Esophagus muscularis mucosa (tissue), 4 donors: Measurements from ENCODE around the gene ACIN1. TPM values are rescaled to one million over a fixed set of nuclear protein-coding genes. Genes with fewer than 3 reads are reported as not detected.
"Not testable (repeated sequence)": the region's sequence is repeated elsewhere in the genome, so short reads cannot be mapped to it uniquely, and the experiment has no call there.

ENCODE experiments used
- DNase-seq: peaks from one replicate; pipeline ENCODE4 v3.0.0-alpha.2; 2017; ENCODE audit errors: extremely low spot score
- H3K27ac ChIP-seq, 4 donors: fragments of 200-600 bp; sonication (generic); replicated peaks in 1 of 4; 1 replicate in 3 of 4; 2 replicates in 1 of 4; pipeline ENCODE4 v1.5.1; 2016 to 2019; ENCODE audit warnings: mild to moderate bottlenecking in 1 of 4
- H3K27me3 ChIP-seq, 4 donors: fragments of 200-600 bp; sonication (generic); one replicate each; pipeline versions ENCODE4 v1.5.1 to v1.6.0; 2016 to 2019
- H3K36me3 ChIP-seq, 4 donors: fragments of 200-600 bp; sonication (generic); one replicate each; pipeline ENCODE4 v1.5.1; 2016 to 2019
- H3K4me1 ChIP-seq, 4 donors: fragments of 200-600 bp; sonication (generic); one replicate each; pipeline ENCODE4 v1.5.1; 2016 to 2019
- H3K4me3 ChIP-seq, 4 donors: fragments of 200-600 bp; sonication (generic); 1 replicate in 2 of 4; 2 replicates in 2 of 4; pipeline ENCODE4 v1.5.1; 2016 to 2019; ENCODE audit warnings: mild to moderate bottlenecking in 4 of 4, moderate library complexity in 1 of 4
- H3K9me3 ChIP-seq, 4 donors: fragments of 200-600 bp; sonication (generic); 1 replicate in 3 of 4; 2 replicates in 1 of 4; pipeline ENCODE4 v1.5.1; 2016 to 2019
- CTCF ChIP-seq, 3 experiments: fragments of 200-600 bp in 2 of 3; fragments of 450-650 bp in 1 of 3; sonication (generic) in 2 of 3; IDR thresholded peaks; one replicate each; pipeline ENCODE4 v1.5.1; 2017 to 2019; ENCODE audit warnings: antibody characterized with exemption in 3 of 3, mild to moderate bottlenecking in 2 of 3, moderate library complexity in 1 of 3
- EP300 ChIP-seq: sonication (generic); formaldehyde crosslinking; IDR thresholded peaks from one replicate; pipeline ENCODE4 v1.6.1; 2017; ENCODE audit warnings: antibody characterized with exemption
- POLR2A ChIP-seq: fragments of 450-650 bp; IDR thresholded peaks from one replicate; pipeline ENCODE4 v1.6.1; 2017; ENCODE audit warnings: antibody characterized with exemption, moderate library complexity, mild to moderate bottlenecking, low read depth
- POLR2AphosphoS5 ChIP-seq, 2 donors: sonication (generic); formaldehyde crosslinking; IDR thresholded peaks; one replicate each; pipeline ENCODE4 v1.6.1; 2017; ENCODE audit warnings: antibody characterized with exemption in 2 of 2
- WGBS: methylation state at CpG from one replicate; pipeline ENCODE4 v1.1.5; 2018; 5-methylcytosine and 5-hydroxymethylcytosine counted together
- intact Hi-C: fragments of 100-400 bp; cut with DNase I; formaldehyde crosslinking; loops from one replicate; pipeline ENCODE4 v1.15.1; 2023
- total RNA-seq, 4 donors: library from RNA; depleted of rRNA; stranded (reverse); fragments of >200 nt; gene quantifications; one replicate each; pipeline versions ENCODE4 v1.1.0 to v1.2.1, GENCODE V29; 2016

Gene ACIN1
- total RNA-seq, 4 donors from 2014 or later: 60.1 to 101 (median 89.5) TPM

GRCh38 chr14:23015618-23016017 is 79.3 kb downstream of the ACIN1 start:
- TF ChIP-seq POLR2A: no peak
- TF ChIP-seq POLR2AphosphoS5 (IDR thresholded peaks at IDR 0.05): no peak
- TF ChIP-seq EP300: no peak
- no peak for TF ChIP-seq CTCF (IDR thresholded peaks at IDR 0.05)
- Histone ChIP-seq H3K27me3 (no peaks in the 10 kb centered on the region), H3K4me3 (no peak overlapping the region), H3K27ac (no peak overlapping the region), H3K36me3 (no peaks in the 10 kb centered on the region), H3K4me1 (peaks cover 0 to under 1% (median 0%) of the 10 kb centered on the region in 4 donors), H3K9me3 (no peaks in the 10 kb centered on the region)
- WGBS: 80% methylated on average over 4 of the region's 4 CpGs
- DNase-seq: no peak
- intact Hi-C loops: no loop called here

GRCh38 chr14:23013749-23014054 is 81.2 kb downstream of the ACIN1 start:
- H3K9me3 ChIP-seq, H3K4me3 ChIP-seq, H3K36me3 ChIP-seq, H3K27ac ChIP-seq, DNase-seq, H3K27me3 ChIP-seq, intact Hi-C loops: not testable (repeated sequence)
- WGBS: 82% methylated on average over 5 of the region's 5 CpGs
- H3K4me1 ChIP-seq: peaks cover 0 to 16% (median 14%) of the 10 kb centered on the region in 4 donors

- WGBS: 81% methylated on average over 6 of the region's 6 CpGs
- TF ChIP-seq POLR2A: no peak
- no peak for TF ChIP-seq POLR2AphosphoS5 (IDR thresholded peaks at IDR 0.05)
- no peak for TF ChIP-seq CTCF (IDR thresholded peaks at IDR 0.05)
- TF ChIP-seq EP300: no peak
- Histone ChIP-seq H3K36me3 (no peaks in the 10 kb centered on the region), H3K9me3 (no peaks in the 10 kb centered on the region), H3K4me1 (peaks cover 0 to 19% (median 15%) of the 10 kb centered on the region in 4 donors), H3K27me3 (no peaks in the 10 kb centered on the region), H3K27ac (no peak overlapping the region), H3K4me3 (no peak overlapping the region)
- no peak for DNase-seq
- intact Hi-C loops: no loop called here
These were observed 81.7 kb downstream of the ACIN1 start for GRCh38 chr14:23013054-23013748.

GRCh38 chr14:23009939-23010726 is 84.8 kb downstream of the ACIN1 start, which contains the start of gene C14orf93:
Gene C14orf93, minus strand, starts transcription at chr14:23010143. Its CDS starts 11,120 bp downstream, at chr14:22999023.
- H3K27ac ChIP-seq: peak within 1 kb of the TSS; percentile 85 to 87 (median 86)
- 2% methylated on average over 25 of the region's 40 CpGs for WGBS
- peaks cover 9 to 41% (median 30%) of the 10 kb centered on the region in 4 donors for H3K4me1 ChIP-seq
- TF ChIP-seq POLR2A: no peak
- peak; percentile 32 to 66 for TF ChIP-seq POLR2AphosphoS5 (IDR thresholded peaks at IDR 0.05)
- no peak for TF ChIP-seq CTCF (IDR thresholded peaks at IDR 0.05)
- TF ChIP-seq EP300: no peak
- peak within 1 kb of the TSS; percentile 58 to 66 (median 62) for H3K4me3 ChIP-seq
- no peaks in the 10 kb centered on the region for H3K27me3 ChIP-seq
- DNase-seq: no peak
- H3K9me3 ChIP-seq: no peaks in the 10 kb centered on the region
- intact Hi-C loops: no loop called here
- no peaks in the 10 kb centered on the region for H3K36me3 ChIP-seq

- intact Hi-C loops: no loop called here
- peak overlapping the region; percentile 58 to 66 (median 62) for H3K4me3 ChIP-seq
- DNase-seq: no peak
- no peak for TF ChIP-seq EP300
- no peak for TF ChIP-seq CTCF (IDR thresholded peaks at IDR 0.05)
- no peak for TF ChIP-seq POLR2A
- TF ChIP-seq POLR2AphosphoS5 (IDR thresholded peaks at IDR 0.05): no peak
- H3K9me3 ChIP-seq: no peaks in the 10 kb centered on the region
- WGBS: 16% methylated on average over 8 of the region's 8 CpGs
- H3K27me3 ChIP-seq: no peaks in the 10 kb centered on the region
- peak overlapping the region; percentile 85 to 87 (median 86) for H3K27ac ChIP-seq
- H3K4me1 ChIP-seq: peaks cover 9 to 41% (median 30%) of the 10 kb centered on the region in 4 donors
- H3K36me3 ChIP-seq: no peaks in the 10 kb centered on the region
These were observed 85.4 kb downstream of the ACIN1 start for GRCh38 chr14:23009483-23009938.
